Placental pericyte (primary cell): ENCODE results near the gene PRR32. TPM values are rescaled to one million over a fixed set of nuclear protein-coding genes. Genes with fewer than 3 reads are reported as not detected.

ENCODE experiments used
- total RNA-seq: library from RNA; depleted of rRNA; stranded (reverse); fragments of >200 nt; gene quantifications from 2 replicates; pipeline ENCODE4 v1.2.3, GENCODE V29; 2012

Gene PRR32
- not detected in 2 replicates for total RNA-seq

DNA sequence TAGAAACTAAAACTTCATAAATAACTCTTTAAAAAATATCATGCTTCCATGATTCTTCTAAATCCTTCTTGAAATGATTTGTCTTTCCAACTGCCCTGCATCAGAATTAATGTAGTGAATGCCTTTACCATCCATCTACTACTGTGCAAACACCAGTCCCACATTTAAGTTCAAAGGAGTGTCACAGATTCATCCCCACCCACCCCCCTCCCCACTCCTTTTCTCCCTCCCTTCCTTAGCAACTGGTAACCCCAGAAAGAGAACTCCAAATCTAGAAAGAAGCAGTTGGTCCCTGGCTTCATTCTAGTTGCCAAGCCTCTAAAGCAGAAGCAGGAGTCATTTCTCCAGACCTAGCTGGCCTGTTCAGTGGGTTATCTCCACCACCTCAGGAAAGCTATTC lies at the start of gene PRR32:
PRR32 (plus strand) TSS at position 301 of the 400 bp plus-strand sequence. CDS start 115 bp downstream, outside the sequence.

